PC-9 (cell line): ENCODE measurements around the gene CFHR5.

Experiments used
- CTCF ChIP-seq: fragments of 200-600 bp; sonication (generic); conservative IDR thresholded peaks from 2 replicates; pipeline ENCODE4 v1.6.1; 2017; ENCODE audit warnings: mixed run types, antibody characterized with exemption, mild to moderate bottlenecking, moderate library complexity
- EZH2 ChIP-seq: fragments of 200-600 bp; sonication (generic); IDR thresholded peaks from 2 replicates; pipeline ENCODE4 v1.8.0; 2017; ENCODE audit warnings: antibody characterized with exemption, low read depth

- TF ChIP-seq EZH2 (no peak), CTCF (no peak)
These were observed 3.5 kb downstream of the CFHR5 start for GRCh38 chr1:196980859-196981258.
